SK-N-MC (cell line): ENCODE measurements around the gene RHOC.

Source experiments
- DNase-seq: peaks from one replicate; pipeline ENCODE4 v3.0.0-alpha.2; 2011; ENCODE audit warnings: low read depth, low spot score
- H3K27ac ChIP-seq: fragments of 200-600 bp; sonication (generic); 2 replicates; pipeline ENCODE4 v1.5.1; 2016; ENCODE audit warnings: mixed run types
- H3K36me3 ChIP-seq: fragments of 200-600 bp; sonication (generic); 2 replicates; pipeline ENCODE4 v1.6.1; 2017; ENCODE audit warnings: antibody characterized with exemption, low read length, mixed read lengths; ENCODE audit not compliant: insufficient read depth
- H3K4me3 ChIP-seq: fragments of 200-600 bp; sonication (generic); 2 replicates; pipeline ENCODE4 v1.5.1; 2016
- H3K9ac ChIP-seq: fragments of 200-600 bp; sonication (generic); 2 replicates; pipeline ENCODE4 v1.8.0; 2017; ENCODE audit warnings: mixed run types, mixed read lengths; ENCODE audit not compliant: insufficient read length
- H3K9me3 ChIP-seq: fragments of 200-600 bp; sonication (generic); 2 replicates; pipeline ENCODE4 v1.6.1; 2017; ENCODE audit warnings: low read depth, mild to moderate bottlenecking, antibody characterized with exemption, low read length, moderate library complexity, mixed read lengths
- EZH2 ChIP-seq: fragments of 200-600 bp; sonication (generic); IDR thresholded peaks from one replicate; pipeline ENCODE4 v1.6.1; 2017; ENCODE audit warnings: antibody characterized with exemption
- FOXP2 ChIP-seq: optimal IDR thresholded peaks from 2 replicates; pipeline ENCODE3; 2011; ENCODE audit warnings: mild to moderate bottlenecking, moderate library complexity; ENCODE audit not compliant: insufficient read depth; ENCODE audit errors: extremely low read length, control extremely low read depth
- POLR2AphosphoS5 ChIP-seq: IDR thresholded peaks from 2 replicates; pipeline ENCODE4 v1.6.1; 2012; ENCODE audit warnings: mild to moderate bottlenecking, low read depth, low read length, borderline replicate concordance

Gene RHOC

DNA sequence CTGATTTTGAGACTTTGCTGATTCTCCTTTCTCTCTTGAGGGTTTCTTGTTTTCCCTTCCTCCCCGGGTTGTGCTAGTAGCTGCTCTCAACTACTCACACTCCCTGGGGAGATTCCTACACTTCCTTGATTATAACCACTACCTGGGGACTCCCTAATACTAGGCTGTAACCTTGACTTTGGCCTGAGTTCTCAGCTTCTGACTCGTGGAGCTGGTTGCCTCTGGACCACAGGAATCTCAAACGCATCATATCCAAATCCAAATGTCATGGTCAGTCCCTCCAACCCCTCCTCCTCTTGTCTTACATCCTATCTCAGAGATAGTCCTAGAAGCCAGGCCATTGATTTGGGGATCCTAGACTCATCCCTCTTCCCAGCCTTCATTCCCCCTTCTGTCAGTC, 20.5 kb downstream of the RHOC start:
- Histone ChIP-seq H3K4me3 (no peak overlapping the region), H3K27ac (no peak overlapping the region), H3K9ac (no peak overlapping the region), H3K9me3 (no peaks in the 10 kb centered on the region), H3K36me3 (peaks cover 18% of the 10 kb centered on the region; the same call in 1 of the 2 replicates)
- TF ChIP-seq FOXP2 (no peak), EZH2 (no peak), POLR2AphosphoS5 (no peak)
- DNase-seq: no peak

DNA sequence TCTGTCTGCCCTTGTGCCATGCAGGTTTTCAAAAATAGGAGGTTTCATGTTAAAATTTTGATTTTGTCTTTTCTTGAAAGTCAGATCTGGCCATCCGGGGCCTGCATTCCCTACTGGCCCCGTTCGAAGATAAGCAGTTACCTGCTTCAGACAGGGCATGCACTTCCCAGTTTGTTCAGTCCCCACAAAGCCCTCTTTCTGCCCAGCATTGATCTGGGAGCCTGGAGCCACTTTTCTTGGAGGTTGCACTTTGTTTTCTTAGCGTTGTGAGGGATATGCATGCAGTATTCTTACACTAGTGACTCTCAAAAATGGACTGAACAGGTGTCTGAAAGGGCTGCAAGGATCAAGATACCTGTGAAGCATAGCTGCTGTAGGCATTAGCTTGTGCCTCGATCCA, 21.0 kb downstream of the RHOC start:
- Histone ChIP-seq H3K9me3 (no peaks in the 10 kb centered on the region), H3K4me3 (no peak overlapping the region), H3K27ac (no peak overlapping the region), H3K36me3 (peaks cover 15% of the 10 kb centered on the region; the same call in 1 of the 2 replicates), H3K9ac (no peak overlapping the region)
- DNase-seq: no peak
- no peak for TF ChIP-seq POLR2AphosphoS5
- no peak for TF ChIP-seq EZH2
- no peak for TF ChIP-seq FOXP2

DNA sequence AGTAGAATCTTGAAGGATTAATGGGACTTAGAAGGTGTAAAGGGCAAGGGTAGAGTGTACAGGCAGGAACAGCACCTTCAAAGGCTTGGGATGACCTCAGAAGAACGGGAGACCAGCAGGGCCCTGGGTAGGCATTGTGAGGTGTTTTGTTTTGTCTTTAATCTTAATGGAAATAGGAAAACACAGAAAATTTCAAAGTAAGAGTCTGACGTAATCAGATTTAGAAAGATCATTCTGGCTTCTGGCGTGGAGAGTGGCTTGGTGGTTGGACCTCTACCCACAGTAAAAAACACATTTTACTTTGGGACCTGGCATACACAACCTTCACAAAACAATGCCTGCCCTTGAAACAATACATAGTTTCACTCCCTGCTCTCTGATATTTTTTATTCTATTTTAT, 28.3 kb downstream of the RHOC start:
- Histone ChIP-seq H3K9me3 (no peaks in the 10 kb centered on the region), H3K9ac (no peak overlapping the region), H3K27ac (no peak overlapping the region), H3K4me3 (no peak overlapping the region), H3K36me3 (peaks cover 19% of the 10 kb centered on the region)
- TF ChIP-seq FOXP2 (no peak), EZH2 (no peak), POLR2AphosphoS5 (no peak)
- DNase-seq: no peak

DNA sequence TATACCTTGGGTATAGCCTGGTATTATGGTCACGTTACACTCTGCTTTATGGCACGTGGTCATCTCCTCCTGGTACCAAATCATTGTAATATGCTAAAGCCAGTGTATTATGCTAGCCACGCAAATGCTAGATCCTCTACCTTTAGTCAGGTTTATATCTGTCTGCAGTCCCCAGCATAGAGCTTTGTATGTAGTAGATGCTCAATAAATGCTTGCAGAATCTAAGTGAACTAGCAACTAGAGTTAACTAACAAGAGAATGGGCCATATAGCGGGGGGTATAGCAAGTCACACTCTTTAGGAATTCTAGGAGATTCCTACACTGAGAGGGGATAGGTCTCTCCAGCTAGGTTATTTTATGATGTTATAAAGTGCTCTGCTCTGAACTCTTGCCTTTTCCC, 29.4 kb downstream of the RHOC start:
- no peak for DNase-seq
- H3K4me3 ChIP-seq: no peak overlapping the region
- H3K9ac ChIP-seq: no peak overlapping the region
- H3K27ac ChIP-seq: no peak overlapping the region
- no peaks in the 10 kb centered on the region for H3K9me3 ChIP-seq
- H3K36me3 ChIP-seq: peaks cover 19% of the 10 kb centered on the region
- TF ChIP-seq POLR2AphosphoS5 (no peak), FOXP2 (no peak), EZH2 (no peak)

DNA sequence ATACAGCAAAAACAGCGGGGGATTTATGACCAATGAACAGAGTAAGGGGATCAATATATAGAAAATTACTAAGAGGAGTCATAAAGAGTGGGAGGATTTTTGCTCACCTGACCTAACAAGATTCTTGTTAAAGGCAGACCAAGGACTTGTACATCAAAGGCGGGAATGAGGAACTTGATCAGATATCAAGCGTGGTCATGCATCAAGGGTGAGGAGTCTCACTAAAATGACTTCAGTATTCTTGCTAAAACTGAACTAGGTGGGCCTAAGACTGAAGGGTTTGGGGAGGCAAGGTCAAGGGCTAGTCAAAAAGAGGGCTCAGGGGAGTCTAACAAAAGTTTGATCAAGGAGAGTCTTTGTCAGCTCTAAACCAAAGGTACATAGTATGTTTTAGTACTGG, 30.4 kb downstream of the RHOC start:
- H3K27ac ChIP-seq: no peak overlapping the region
- H3K9me3 ChIP-seq: no peaks in the 10 kb centered on the region
- no peak for DNase-seq
- peaks cover 25% of the 10 kb centered on the region for H3K36me3 ChIP-seq
- peak overlapping the region; percentile 93; the same call in 1 of the 2 replicates for H3K4me3 ChIP-seq
- TF ChIP-seq POLR2AphosphoS5: no peak
- no peak for TF ChIP-seq FOXP2
- TF ChIP-seq EZH2: no peak
- no peak overlapping the region for H3K9ac ChIP-seq

DNA sequence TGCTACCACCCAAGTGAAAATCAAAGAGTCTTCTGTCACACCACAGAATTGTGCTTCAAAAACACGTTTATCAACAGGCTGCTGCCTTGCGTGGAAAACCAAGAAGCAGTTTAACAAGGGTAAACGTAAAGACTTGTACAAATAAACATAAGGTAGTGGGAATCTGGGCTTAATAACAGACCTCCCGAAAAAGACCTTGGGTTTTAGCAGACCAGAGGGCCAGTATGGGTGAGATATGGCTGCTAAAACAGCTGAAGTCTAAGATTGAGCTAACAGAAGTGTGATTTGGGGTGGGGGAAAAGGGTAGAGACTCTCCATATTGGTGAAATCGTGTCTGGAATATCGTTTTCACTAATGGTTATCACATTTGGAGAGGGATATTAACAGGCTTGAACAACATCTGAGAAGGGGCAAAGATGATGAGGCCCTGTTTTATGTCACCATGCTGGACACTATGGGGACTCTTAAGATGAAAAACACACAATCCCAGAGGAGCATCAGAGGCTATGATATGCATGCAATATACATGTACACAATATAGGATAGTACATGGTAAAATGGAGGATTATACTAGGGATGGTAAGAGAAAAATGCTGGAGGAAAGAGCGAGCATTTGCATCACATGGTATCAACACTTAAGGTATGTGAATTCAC, 31.1 kb downstream of the RHOC start:
- TF ChIP-seq EZH2 (no peak), FOXP2 (no peak), POLR2AphosphoS5 (no peak)
- Histone ChIP-seq H3K9ac (peak overlapping the region; percentile 93), H3K36me3 (peaks cover 31% of the 10 kb centered on the region), H3K4me3 (peak overlapping the region; percentile 93), H3K27ac (peak overlapping the region; percentile 79; the same call in 1 of the 2 replicates), H3K9me3 (no peaks in the 10 kb centered on the region)
- no peak for DNase-seq

DNA sequence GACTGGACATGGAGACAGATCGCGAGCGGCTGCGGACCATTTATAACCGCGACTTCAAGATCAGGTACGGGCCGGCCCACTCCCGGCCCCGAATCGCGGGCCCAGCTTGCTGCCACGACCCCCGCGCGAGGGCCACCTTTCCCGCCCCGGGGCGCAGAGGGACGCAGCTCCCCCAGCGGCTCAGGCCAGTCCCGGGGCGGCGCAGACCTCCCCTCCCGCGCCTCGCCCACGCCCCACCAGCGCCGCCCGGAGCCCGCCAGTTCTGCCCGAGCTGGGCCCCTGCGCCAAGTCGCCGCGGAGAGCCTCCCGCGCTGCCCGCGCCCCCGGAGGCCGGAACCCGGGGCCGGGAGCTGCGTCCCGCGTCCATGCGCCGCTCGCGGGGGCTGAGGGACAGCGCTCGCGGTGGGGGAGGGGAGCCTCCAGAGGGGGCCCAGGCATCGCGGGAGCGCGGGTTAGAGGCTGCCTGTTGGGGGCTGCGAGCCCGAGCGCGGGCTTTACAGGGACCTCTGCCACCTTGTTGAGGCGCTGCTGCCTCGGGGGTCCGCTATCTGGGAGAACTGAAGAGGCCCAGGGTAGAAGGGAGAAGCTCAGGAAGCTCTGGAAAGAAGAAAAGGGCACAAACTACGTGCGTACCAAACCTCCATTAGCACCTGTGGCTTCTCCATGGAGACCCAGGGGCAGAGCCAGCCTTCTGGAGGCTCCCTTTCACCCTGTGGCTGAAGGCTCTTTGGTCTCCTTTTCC, 31.8 kb downstream of the RHOC start:
- TF ChIP-seq POLR2AphosphoS5 (no peak), FOXP2 (no peak), EZH2 (no peak)
- peak overlapping the region; percentile 79; the same call in 1 of the 2 replicates for H3K27ac ChIP-seq
- H3K9me3 ChIP-seq: no peaks in the 10 kb centered on the region
- no peak for DNase-seq
- H3K36me3 ChIP-seq: peaks cover 35% of the 10 kb centered on the region
- H3K9ac ChIP-seq: peak overlapping the region; percentile 93
- peak overlapping the region; percentile 93 for H3K4me3 ChIP-seq

DNA sequence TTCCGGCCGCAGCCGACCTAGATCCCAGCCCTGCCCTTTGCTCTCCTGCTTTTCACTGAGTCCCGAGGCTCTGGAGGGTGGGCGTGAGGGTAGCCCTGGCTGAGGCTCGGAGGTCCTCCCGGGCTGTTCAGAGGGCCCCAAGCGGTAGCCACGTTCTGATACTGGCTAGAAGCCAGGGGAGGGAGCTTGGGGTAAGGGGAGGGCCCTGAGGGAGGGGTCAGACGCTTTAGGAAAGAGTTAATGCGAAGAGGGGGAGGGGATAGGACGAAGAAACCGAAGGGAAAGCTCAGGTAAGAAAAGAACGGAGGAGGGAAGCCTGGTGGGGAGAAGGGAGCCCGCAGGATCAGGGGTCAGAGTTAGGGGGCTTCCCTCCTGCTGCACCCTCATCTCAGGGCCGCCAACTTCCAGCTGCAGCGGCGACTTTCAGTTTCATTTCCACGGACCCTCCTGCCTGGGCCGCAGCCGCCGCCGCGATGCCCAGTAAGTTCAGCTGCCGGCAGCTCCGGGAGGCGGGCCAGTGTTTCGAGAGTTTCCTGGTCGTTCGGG, 32.4 kb downstream of the RHOC start, which contains the start of gene MOV10:
MOV10 (plus strand) TSS at position 220 of the 546 bp plus-strand sequence; CDS start at position 474, 254 bp downstream.
- Histone ChIP-seq H3K9ac (peak within 1 kb of the TSS; percentile 93), H3K4me3 (peak within 1 kb of the TSS; percentile 93), H3K36me3 (peaks cover 37% of the 10 kb centered on the region), H3K9me3 (no peaks in the 10 kb centered on the region), H3K27ac (peak within 1 kb of the TSS; percentile 79)
- TF ChIP-seq POLR2AphosphoS5: peak; percentile 71; the same call in 1 of the 2 replicates
- no peak for TF ChIP-seq FOXP2
- DNase-seq: no peak
